ENCODE results near the gene PARD3B. TPM values are rescaled to one million over a fixed set of nuclear protein-coding genes. Genes with fewer than 3 reads are reported as not detected.

Gene PARD3B
- total and polyA plus RNA-seq, 2 donors (not counting 1 experiment from before 2014, with no cell fraction given): 7.4 to 20.6 TPM

- Histone ChIP-seq H3K4me2 (ENCODE audit: extremely low read depth, insufficient read depth, low read length) (no peak overlapping the region), H3K9ac (ENCODE audit: insufficient read depth, low read length) (no peak overlapping the region), H3K27me3 (ENCODE audit: control insufficient read depth, insufficient read depth, low read length) (no peaks in the 10 kb centered on the region), H4K20me1 (ENCODE audit: control insufficient read depth, extremely low read depth, insufficient read depth, low read length) (no peaks in the 10 kb centered on the region), H3K36me3 (ENCODE audit: control insufficient read depth, insufficient read depth, low read length) (no peaks in the 10 kb centered on the region), H3K4me3 (replicated peaks in 1 of 4; ENCODE audit: control extremely low read depth in 1 of 4, insufficient read depth in 1 of 4, low read depth in 3 of 4, low read length in 4 of 4) (no peak overlapping the region), H3K27ac (ENCODE audit: insufficient read depth, low read length) (no peak overlapping the region), H3K79me2 (ENCODE audit: control insufficient read depth, insufficient read depth, low read length) (no peaks in the 10 kb centered on the region), H2AFZ (ENCODE audit: low read length) (no peak overlapping the region), H3K4me1 (ENCODE audit: control insufficient read depth, extremely low read depth, insufficient read depth, low read length) (no peaks in the 10 kb centered on the region), H3K9me3 (ENCODE audit: control insufficient read depth, insufficient read depth, low read depth, low read length) (no peaks in the 10 kb centered on the region)
- no peak for TF ChIP-seq CTCF (conservative IDR thresholded peaks at IDR 0.05 in 1 of 2, IDR thresholded peaks at IDR 0.05 in 1 of 2; ENCODE audit: low read depth in 1 of 2, low read length in 2 of 2)
- TF ChIP-seq EZH2 (IDR thresholded peaks at IDR 0.05; ENCODE audit: low read length, missing control alignments): no peak
- DNase-seq (ENCODE audit: low read depth in 2 of 2): no peak
Observed at GRCh38 chr2:205438241-205438640, 893.0 kb downstream of the PARD3B start.

GRCh38 chr2:205439621-205440020 lies 894.3 kb downstream of the PARD3B start:
- Histone ChIP-seq H3K27me3 (ENCODE audit: control insufficient read depth, insufficient read depth, low read length) (no peaks in the 10 kb centered on the region), H3K9ac (ENCODE audit: insufficient read depth, low read length) (no peak overlapping the region), H3K9me3 (ENCODE audit: control insufficient read depth, insufficient read depth, low read depth, low read length) (no peaks in the 10 kb centered on the region), H4K20me1 (ENCODE audit: control insufficient read depth, extremely low read depth, insufficient read depth, low read length) (no peaks in the 10 kb centered on the region), H3K79me2 (ENCODE audit: control insufficient read depth, insufficient read depth, low read length) (no peaks in the 10 kb centered on the region), H3K27ac (ENCODE audit: insufficient read depth, low read length) (no peak overlapping the region), H3K4me3 (replicated peaks in 1 of 4; ENCODE audit: control extremely low read depth in 1 of 4, insufficient read depth in 1 of 4, low read depth in 3 of 4, low read length in 4 of 4) (no peak overlapping the region), H3K4me2 (ENCODE audit: extremely low read depth, insufficient read depth, low read length) (no peak overlapping the region), H3K36me3 (ENCODE audit: control insufficient read depth, insufficient read depth, low read length) (no peaks in the 10 kb centered on the region), H3K4me1 (ENCODE audit: control insufficient read depth, extremely low read depth, insufficient read depth, low read length) (no peaks in the 10 kb centered on the region), H2AFZ (ENCODE audit: low read length) (no peak overlapping the region)
- no peak for TF ChIP-seq EZH2 (IDR thresholded peaks at IDR 0.05; ENCODE audit: low read length, missing control alignments)
- TF ChIP-seq CTCF (conservative IDR thresholded peaks at IDR 0.05 in 1 of 2, IDR thresholded peaks at IDR 0.05 in 1 of 2; ENCODE audit: low read depth in 1 of 2, low read length in 2 of 2): no peak
- no peak for DNase-seq (ENCODE audit: low read depth in 2 of 2)

- Histone ChIP-seq H3K9ac (ENCODE audit: insufficient read depth, low read length) (no peak overlapping the region), H2AFZ (ENCODE audit: low read length) (no peak overlapping the region), H3K4me1 (ENCODE audit: control insufficient read depth, extremely low read depth, insufficient read depth, low read length) (no peaks in the 10 kb centered on the region), H4K20me1 (ENCODE audit: control insufficient read depth, extremely low read depth, insufficient read depth, low read length) (no peaks in the 10 kb centered on the region), H3K27ac (ENCODE audit: insufficient read depth, low read length) (no peak overlapping the region), H3K79me2 (ENCODE audit: control insufficient read depth, insufficient read depth, low read length) (no peaks in the 10 kb centered on the region), H3K9me3 (ENCODE audit: control insufficient read depth, insufficient read depth, low read depth, low read length) (no peaks in the 10 kb centered on the region), H3K4me2 (ENCODE audit: extremely low read depth, insufficient read depth, low read length) (no peak overlapping the region), H3K36me3 (ENCODE audit: control insufficient read depth, insufficient read depth, low read length) (no peaks in the 10 kb centered on the region), H3K27me3 (ENCODE audit: control insufficient read depth, insufficient read depth, low read length) (no peaks in the 10 kb centered on the region), H3K4me3 (replicated peaks in 1 of 4; ENCODE audit: control extremely low read depth in 1 of 4, insufficient read depth in 1 of 4, low read depth in 3 of 4, low read length in 4 of 4) (no peak overlapping the region)
- no peak for TF ChIP-seq CTCF (conservative IDR thresholded peaks at IDR 0.05 in 1 of 2, IDR thresholded peaks at IDR 0.05 in 1 of 2; ENCODE audit: low read depth in 1 of 2, low read length in 2 of 2)
- no peak for TF ChIP-seq EZH2 (IDR thresholded peaks at IDR 0.05; ENCODE audit: low read length, missing control alignments)
- DNase-seq (ENCODE audit: low read depth in 2 of 2): no peak
Observed at GRCh38 chr2:205441524-205441923, 896.2 kb downstream of the PARD3B start.

All from fibroblast of lung (primary cell).